GM10266 (cell line): ENCODE results near the gene ZMAT3.

Experiments
- DNase-seq: peaks from one replicate; pipeline ENCODE4 v3.0.0; 2012; ENCODE audit errors: extremely low spot score
- CTCF ChIP-seq: IDR thresholded peaks from 2 replicates; pipeline ENCODE4 v1.5.1; 2012; ENCODE audit warnings: mild to moderate bottlenecking, low read depth; ENCODE audit not compliant: control insufficient read depth, insufficient read depth; ENCODE audit errors: missing control alignments

ZMAT3 gene

GRCh38 chr3:179000144-179000543 is 71.5 kb downstream of the ZMAT3 start:
- TF ChIP-seq CTCF: no peak
- peak; percentile 60 for DNase-seq

GRCh38 chr3:178996399-178996798 is 75.2 kb downstream of the ZMAT3 start:
- no peak for DNase-seq
- no peak for TF ChIP-seq CTCF

GRCh38 chr3:178990293-178990692 is 81.3 kb downstream of the ZMAT3 start:
- no peak for TF ChIP-seq CTCF
- no peak for DNase-seq

GRCh38 chr3:178989821-178990220 is 81.8 kb downstream of the ZMAT3 start:
- no peak for DNase-seq
- TF ChIP-seq CTCF: no peak

GRCh38 chr3:178987745-178988144 is 83.9 kb downstream of the ZMAT3 start:
- no peak for DNase-seq
- no peak for TF ChIP-seq CTCF

- no peak for DNase-seq
- TF ChIP-seq CTCF: no peak
Observed at GRCh38 chr3:178986456-178986855, 85.2 kb downstream of the ZMAT3 start.

GRCh38 chr3:178982137-178982536 is 89.5 kb downstream of the ZMAT3 start:
- TF ChIP-seq CTCF: no peak

More at GRCh38 chr3:178982137-178982536, 89.5 kb downstream of the ZMAT3 start:
- peak; percentile 45 for DNase-seq
